Loucy (cell line): ENCODE results near the gene CTCFL.

Experiments used
- EZH2phosphoT487 ChIP-seq: fragments of 200-600 bp; IDR thresholded peaks from 2 replicates; pipeline ENCODE4 v1.6.1; 2018; ENCODE audit warnings: antibody characterized with exemption, mild to moderate bottlenecking, moderate library complexity, borderline replicate concordance
- TF ChIP-seq, protein P1 (sequence below): fragments of 200-600 bp; sonication (generic); conservative IDR thresholded peaks from 2 replicates; pipeline ENCODE4 v1.5.1; 2014; ENCODE audit warnings: mild to moderate bottlenecking, antibody characterized with exemption, low read length

DNA sequence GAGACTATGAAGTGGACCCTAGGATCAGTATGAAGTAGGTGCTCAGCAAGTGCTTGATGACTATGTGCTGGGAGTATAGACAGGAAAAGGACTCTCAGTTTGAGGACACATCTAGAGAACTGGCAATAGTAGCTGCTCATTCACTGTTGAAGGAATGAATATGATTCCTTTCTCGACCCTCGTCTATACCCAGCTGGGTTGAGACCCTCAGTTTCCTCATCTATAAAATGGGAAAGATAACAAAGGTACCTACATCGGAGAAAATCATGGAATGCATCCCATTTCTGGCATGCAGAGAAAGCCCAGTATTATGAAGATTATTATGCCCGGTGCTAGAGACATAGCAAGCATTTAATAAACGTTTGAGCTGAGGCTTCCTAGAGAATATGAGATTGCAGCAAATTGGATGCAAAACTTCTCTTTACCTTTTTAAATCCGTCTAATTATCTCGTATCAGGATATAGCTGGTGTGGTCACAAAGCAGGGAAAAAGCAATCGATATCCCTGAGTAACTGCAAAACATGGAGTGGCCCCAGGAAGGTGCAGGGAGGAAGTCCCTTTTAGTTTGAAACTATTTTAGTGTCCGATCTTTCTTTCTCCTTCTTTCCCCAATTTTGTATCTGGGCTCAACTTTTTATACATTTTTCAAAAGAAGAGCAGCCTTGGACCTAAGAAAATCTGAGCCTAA is 33.1 kb upstream of the CTCFL start:
- TF ChIP-seq, protein P1, sequence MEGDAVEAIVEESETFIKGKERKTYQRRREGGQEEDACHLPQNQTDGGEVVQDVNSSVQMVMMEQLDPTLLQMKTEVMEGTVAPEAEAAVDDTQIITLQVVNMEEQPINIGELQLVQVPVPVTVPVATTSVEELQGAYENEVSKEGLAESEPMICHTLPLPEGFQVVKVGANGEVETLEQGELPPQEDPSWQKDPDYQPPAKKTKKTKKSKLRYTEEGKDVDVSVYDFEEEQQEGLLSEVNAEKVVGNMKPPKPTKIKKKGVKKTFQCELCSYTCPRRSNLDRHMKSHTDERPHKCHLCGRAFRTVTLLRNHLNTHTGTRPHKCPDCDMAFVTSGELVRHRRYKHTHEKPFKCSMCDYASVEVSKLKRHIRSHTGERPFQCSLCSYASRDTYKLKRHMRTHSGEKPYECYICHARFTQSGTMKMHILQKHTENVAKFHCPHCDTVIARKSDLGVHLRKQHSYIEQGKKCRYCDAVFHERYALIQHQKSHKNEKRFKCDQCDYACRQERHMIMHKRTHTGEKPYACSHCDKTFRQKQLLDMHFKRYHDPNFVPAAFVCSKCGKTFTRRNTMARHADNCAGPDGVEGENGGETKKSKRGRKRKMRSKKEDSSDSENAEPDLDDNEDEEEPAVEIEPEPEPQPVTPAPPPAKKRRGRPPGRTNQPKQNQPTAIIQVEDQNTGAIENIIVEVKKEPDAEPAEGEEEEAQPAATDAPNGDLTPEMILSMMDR = no peak
- TF ChIP-seq EZH2phosphoT487 = no peak
